CD4-positive, alpha-beta T cell treated with Interleukin-15 for 4 hours (primary cell): ENCODE measurements around the gene ANKMY1.
A peak's percentile ranks its signal among the peaks of the same experiment; 100 is the strongest.

Experiments
- DNase-seq: peaks from one replicate; pipeline ENCODE4 v3.0.0-alpha.2; 2020; ENCODE audit warnings: low spot score

Gene ANKMY1

GRCh38 chr2:240557808-240558207, at the start of gene ANKMY1:
TSS of gene ANKMY1 (minus strand) at chr2:240557988. CDS start at chr2:240557335, 653 bp downstream.
- peak; percentile 65 for DNase-seq

- DNase-seq, result no peak
These were observed 48.3 kb upstream of the ANKMY1 start for GRCh38 chr2:240605867-240606743.

DNA sequence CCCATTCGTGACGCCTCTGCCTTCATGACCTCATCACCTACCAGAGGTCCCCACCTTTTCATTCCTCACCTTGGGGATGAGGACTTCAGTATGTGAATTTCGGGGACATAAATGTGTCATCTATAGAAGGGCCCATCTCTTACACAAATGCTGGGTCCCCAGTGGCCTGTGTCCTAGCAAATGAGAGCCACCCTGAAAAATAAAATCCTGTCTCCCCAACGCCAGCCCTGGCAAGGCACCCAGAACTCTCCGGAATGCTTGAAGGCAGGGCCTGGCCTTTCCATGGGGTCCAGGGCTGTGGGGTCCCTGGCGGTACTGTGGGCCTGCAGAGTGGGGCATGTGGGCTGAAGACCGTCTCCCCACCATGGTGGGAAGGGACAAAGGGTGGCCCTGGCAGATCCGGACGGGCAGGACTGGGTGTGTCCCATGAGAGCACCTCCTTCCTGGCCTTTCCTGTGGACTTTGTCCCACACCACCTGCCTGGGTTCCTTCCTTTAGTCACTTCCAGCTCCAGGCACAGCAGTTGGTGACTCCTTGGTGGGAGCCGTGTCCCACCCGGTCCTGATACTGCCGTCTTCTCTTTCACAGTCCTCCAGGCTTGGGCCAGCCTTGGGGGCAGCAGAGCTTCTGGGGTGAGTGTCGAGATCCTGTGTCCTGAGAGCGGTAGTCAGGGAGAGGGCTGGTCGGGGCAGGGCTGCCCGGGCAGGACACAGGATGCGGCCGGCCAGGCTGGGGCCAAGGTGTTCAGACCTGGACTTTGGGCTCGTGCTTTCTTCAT, 47.3 kb upstream of the ANKMY1 start:
- DNase-seq, result no peak

DNA sequence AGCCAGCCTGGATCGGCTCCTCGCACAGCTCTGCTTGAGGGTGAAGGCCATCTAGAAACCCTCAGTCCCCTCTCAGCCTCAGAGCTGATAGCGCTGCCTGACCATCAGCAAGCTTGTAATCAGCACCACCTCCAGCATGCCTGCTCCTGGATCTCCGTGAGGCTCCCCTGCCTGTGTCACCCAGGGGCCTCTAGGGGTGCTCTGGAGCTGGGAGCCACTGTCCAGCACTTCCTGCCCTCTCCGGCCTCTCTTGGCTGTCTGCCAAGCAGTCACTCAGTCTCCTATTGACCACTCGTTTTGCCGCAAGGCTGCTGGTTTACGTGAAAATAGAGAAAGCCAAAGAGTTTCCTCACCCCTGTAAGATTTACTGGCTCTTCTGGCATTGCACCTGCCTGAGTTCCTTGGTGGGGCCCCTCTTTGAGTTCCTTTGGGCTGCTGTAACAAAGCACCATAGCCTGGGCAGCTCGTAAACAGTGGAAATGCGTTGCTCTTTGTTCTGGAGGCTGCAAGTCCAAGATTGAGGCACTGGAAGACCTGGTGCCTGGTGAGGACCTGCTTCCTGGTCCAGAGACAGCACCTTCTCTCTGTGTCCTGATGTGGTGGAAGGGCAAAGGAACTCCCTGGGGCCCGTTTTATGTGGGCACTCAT, 46.6 kb upstream of the ANKMY1 start:
- DNase-seq, result no peak

- DNase-seq, result no peak
These were observed 46.1 kb upstream of the ANKMY1 start for GRCh38 chr2:240603846-240604245.

DNA sequence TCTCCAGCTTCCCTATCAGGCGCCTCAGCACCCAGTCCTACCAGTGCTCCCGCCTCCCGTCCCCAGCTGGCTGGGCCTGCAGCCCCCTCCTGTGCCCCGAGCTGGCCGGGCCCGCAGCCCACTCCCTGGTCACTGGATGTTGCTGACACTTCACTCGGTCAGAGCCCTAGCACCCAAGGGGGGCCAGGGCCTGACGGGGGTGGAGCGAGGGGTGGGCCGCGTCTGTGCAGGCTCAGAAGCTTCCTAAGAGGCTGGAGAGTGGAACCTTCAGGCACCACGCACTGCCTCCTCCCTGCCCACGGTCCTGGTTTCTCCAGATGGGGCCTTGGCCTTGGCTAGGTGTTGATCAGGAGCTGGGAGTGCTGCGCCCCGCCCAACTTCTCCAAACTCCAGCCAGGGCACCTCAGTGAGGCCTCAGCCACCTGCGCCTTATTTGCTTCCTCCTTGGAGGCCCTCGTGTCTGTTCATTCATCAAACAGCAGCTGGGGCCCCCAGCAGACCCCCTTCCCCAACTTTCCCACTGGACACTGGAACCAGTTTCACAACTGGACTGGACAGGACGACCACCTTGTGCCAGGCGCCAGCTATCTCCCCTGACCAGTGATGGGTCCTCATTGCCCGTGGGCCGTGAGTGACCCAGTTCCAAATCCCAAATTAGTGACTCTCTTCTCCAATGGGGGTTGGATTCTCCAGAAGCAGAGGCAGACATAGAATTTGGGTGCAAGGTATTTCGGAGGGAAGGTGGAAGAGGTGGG, 45.5 kb upstream of the ANKMY1 start:
- no peak for DNase-seq

DNA sequence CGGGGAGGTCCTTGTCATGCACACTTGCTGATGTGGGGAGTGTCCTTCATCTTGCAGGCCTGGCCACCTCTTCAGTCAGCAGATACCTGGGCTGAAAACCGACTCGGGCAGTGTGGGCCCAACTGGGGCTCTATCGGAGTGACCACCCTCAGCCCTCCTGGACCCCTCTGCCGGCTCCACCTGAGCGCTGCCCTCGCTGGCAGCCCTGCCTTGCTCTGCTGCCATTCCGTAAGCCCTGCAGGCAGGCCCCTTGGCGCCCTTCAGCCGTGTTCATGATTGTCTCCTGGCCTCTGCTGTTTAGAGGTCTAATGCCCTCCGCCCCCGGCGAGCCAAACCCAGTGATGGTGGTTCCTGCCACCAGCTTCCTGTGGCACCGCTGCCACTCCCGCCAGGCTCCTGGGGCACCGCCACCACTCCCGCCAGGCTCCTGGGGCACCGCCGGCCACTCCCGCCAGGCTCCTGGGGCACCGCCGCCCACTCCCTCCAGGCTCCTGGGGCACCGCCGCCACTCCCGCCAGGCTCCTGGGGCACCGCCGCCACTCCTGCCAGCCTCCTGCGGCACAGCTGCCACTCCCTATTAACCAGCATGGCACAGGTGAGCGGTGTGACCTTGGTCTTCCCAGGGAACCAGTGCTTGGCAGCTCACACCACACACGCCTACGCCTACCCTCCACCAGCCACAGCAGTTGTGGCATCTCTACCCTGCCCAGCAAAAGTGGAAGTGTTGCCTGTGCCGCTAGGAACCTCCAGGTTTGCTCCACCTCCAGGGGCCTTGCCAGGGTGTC, 44.7 kb upstream of the ANKMY1 start:
- no peak for DNase-seq

- no peak for DNase-seq
These were observed 44.0 kb upstream of the ANKMY1 start for GRCh38 chr2:240601831-240602160.

DNA sequence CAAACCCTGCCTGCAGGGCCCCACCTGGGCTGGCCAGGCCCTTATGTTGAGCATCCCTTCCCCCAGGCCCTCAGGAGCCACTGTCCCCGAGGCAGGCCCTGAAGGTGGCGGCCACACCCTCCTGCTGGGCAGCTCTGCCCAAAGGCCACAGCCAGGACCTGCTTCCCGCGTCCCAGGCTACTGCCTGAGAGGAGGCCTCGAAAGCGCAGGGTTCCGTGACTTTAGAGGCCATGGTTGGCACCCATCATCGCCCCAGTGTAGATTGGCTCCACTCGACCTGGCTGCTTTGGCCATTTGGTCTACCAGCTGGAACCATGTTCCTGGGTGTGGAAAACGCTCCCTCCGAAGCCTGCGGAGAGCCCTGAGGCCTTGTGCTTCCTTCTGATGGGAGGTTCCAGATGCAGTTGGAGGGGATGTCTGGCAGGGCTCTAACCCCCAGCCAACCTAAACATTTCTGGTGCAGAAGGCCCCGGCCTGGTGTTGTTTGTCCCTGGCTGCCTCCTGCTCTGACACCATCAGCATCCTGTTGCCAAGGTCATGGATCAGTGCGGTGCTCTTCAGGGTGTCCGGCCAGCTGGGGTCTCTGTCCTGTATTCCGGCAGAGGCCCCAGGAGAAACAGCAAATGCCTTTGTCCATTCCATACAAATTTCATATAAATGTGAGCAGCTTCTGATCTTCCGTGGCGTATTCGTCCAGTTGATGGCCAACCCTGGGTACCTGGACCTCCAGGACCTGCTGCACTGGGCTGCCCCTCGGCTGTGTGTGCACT, 43.5 kb upstream of the ANKMY1 start:
- DNase-seq, result no peak

- no peak for DNase-seq
These were observed 42.7 kb upstream of the ANKMY1 start for GRCh38 chr2:240600451-240600961.

DNA sequence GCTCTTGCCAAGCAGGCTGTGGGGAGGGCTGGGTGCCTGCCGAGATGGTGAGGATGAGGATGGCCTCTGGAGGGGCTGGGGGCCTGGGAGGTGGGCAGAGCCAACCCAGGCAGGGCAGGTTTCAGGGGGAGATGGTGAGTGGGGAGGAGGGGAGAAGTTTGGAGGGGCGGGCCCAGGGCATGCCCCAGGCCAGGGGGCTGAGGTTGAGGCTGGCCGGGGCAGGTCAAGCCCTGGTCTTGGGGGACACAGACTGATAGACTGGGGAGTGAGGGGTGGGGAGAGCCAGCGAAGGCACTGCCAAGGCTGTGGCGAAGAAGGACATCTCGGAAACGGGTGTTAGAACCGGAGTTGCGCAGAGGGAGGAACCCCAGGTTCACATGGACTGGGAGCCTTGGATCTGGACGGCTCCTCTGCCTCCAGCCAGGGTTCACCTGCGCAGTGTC, 41.4 kb upstream of the ANKMY1 start:
- no peak for DNase-seq

- DNase-seq, result no peak
These were observed 40.6 kb upstream of the ANKMY1 start for GRCh38 chr2:240598311-240598911.

DNA sequence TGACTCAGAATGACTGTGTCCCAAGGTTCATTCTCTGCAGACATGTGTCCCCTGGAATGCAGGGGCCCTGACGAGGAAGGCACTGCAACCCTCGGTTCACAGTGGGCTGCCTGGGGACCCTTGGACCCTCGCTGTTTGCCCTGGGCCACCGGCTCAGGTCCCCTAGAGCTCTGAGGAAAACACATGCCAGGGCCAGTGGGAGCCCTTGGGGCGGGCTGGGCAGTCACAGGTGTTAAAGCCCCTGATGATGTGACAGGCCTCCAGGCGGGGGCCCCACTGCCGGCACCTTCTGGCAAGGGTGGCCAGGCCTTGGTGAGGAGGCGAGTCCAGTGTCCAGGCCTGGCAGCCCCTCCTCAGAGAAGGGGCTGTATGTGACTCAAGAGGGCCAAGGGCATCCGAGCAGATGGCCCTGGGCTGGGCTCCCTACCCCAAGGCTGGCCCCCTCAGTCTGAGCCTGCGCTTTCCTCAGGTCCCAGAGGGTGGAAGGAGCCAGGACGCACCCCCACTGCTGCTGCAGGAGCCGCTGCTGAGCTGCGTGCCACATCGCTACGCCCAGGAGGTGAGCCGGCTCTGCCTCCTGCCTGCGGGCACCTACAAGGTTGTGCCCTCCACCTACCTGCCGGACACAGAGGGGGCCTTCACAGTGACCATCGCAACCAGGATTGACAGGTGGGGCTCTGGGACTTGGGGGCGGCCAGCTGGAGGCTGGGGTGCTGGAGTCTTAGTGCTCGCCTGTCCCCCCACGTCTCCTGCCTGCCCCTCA, 39.8 kb upstream of the ANKMY1 start:
- no peak for DNase-seq

GRCh38 chr2:240597054-240597418, 39.2 kb upstream of the ANKMY1 start:
- no peak for DNase-seq

DNA sequence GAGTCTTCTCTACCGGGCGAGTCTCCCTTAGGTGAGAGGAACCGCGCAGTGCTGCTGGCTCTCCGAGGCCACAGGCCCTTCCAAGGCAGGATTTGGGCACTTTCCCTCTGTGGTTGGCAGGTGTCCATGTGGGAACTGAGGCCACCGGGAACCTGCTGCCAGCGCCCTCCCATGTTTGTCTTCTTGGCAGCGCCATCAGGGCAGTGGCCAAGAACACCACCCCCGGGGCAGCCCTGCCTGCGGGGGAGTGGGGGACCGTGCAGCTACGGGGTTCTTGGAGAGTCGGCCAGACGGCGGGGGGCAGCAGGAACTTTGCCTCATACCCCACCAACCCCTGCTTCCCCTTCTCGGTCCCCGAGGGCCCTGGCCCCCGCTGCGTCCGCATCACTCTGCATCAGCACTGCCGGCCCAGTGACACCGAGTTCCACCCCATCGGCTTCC, 38.7 kb upstream of the ANKMY1 start:
- DNase-seq, result no peak

DNA sequence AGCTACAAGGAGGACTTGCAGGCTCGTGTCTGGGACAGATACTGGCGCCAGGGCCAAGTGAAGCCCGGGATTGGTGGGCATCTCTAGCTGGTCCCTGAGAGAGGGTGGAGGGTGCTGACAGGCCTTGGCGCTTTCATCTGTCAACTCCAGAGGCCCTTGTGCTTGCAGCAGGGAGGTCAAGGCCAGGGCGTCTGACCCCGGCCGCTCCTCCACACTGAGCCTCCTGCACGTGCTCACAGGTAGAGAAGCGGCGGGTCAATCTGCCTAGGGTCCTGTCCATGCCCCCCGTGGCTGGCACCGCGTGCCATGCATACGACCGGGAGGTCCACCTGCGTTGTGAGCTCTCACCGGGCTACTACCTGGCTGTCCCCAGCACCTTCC, 38.3 kb upstream of the ANKMY1 start:
- DNase-seq, result no peak

DNA sequence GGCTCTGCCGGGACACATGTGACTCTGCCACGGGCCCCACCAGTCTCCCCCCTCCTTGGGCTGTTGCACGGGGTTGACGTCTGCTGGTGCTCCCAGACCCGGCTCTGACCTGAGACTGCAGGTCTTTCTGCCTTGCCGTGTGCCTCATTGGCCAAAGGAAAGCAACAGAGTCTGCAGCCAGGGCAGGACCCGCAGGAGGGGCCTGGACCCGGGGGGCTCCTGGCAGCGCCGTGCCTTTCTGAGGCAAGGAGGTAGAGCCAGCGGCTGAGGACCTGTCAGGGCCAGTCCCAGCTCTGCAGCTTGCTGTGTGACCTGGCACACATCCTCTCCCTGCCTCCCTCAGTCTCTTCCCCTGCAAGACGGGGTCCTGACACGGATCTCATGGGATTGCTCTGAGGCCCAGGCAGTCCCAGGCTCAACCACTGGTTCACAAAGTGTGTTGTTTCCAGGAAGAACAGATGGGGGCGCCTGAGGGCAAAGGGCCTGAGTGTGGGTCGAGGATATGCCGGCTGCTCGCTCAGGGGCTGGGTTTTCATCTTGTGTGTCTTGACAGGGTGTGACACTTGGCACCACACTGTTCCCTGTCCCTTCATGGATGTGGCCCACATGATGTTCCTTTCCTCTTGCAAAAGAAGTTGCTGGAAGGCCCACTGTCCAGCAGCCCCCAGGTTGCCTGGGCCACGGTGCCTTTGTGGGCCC, 37.7 kb upstream of the ANKMY1 start:
- peak; percentile 26 for DNase-seq
